GM19468 (cell line): ENCODE results near the gene TUSC7.

ENCODE experiments used
- ATAC-seq: cut with Tn5 transposase; IDR thresholded peaks from one replicate; pipeline ENCODE4 v1.9.1; 2021; ENCODE audit warnings: mild to moderate bottlenecking, moderate library complexity, moderate number of reproducible peaks; ENCODE audit not compliant: unreplicated experiment; ENCODE audit errors: extremely low read depth

Gene TUSC7

DNA sequence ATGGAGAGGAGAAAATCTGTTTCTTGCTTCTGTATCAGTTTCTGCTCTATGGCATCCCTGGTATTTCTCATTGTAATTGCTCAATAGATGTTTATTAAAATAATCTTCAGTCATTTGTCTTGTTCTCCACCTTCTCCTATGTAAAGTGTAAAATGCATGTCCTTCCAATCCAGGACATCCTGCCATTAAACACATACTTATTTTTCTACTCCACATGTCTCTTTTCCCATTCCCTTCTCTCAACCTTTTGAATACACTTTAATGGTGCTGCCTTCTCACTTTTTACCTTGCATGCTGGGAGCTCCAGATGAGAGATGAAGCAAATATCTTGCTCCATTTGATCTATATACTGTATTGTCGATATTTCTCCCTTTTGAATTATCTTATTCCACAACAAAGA is 49.7 kb downstream of the TUSC7 start:
- ATAC-seq: no peak
